Cardiac fibroblast (primary cell): ENCODE results near the gene CRPPA.
"Not testable (repeated sequence)": the region's sequence is repeated elsewhere in the genome, so short reads cannot be mapped to it uniquely, and the experiment has no call there.

ENCODE experiments used
- DNase-seq, 2 donors: peaks; one replicate each; pipeline versions ENCODE4 v3.0.0 to v3.0.0-alpha.2; 2010; ENCODE audit warnings: low read depth in 2 of 2
- H3K4me3 ChIP-seq, 2 donors: replicated peaks in 1 of 2; 1 replicate in 1 of 2; 2 replicates in 1 of 2; pipeline ENCODE4 v1.5.1; 2011; ENCODE audit warnings: low read depth in 2 of 2, low read length in 2 of 2, mild to moderate bottlenecking in 2 of 2, moderate library complexity in 1 of 2
- CTCF ChIP-seq: IDR thresholded peaks from one replicate; pipeline ENCODE4 v1.5.1; 2011; ENCODE audit warnings: low read depth, mild to moderate bottlenecking, low read length, inconsistent platforms

CRPPA gene

GRCh38 chr7:16392990-16393523 lies 28.3 kb downstream of the CRPPA start:
- H3K4me3 ChIP-seq = no peak overlapping the region
- no peak for TF ChIP-seq CTCF
- DNase-seq = no peak

GRCh38 chr7:16383786-16384185 lies 37.6 kb downstream of the CRPPA start:
- not testable (repeated sequence) for DNase-seq, H3K4me3 ChIP-seq

GRCh38 chr7:16383103-16383502 lies 38.2 kb downstream of the CRPPA start:
- DNase-seq, H3K4me3 ChIP-seq: not testable (repeated sequence)
